Heart left ventricle (tissue), 16 donors: ENCODE results near the gene DIABLO. TPM values are rescaled to one million over a fixed set of nuclear protein-coding genes. Genes with fewer than 3 reads are reported as not detected.

Experiments used
- ATAC-seq, 4 donors: fragments of 200-7000 bp; cut with Tn5 transposase; one replicate each; pipeline ENCODE4 v1.9.1; 2020 to 2022; ENCODE audit warnings: moderate library complexity in 4 of 4, mild to moderate bottlenecking in 3 of 4, moderate number of reproducible peaks in 1 of 4
- DNase-seq, 5 donors: peaks; one replicate each; pipeline ENCODE4 v3.0.0-alpha.2; 2020
- H3K27ac ChIP-seq, 12 donors: fragments of 200-600 bp; sonication (generic) in 4 of 12; one replicate each; pipeline versions ENCODE4 v1.5.0 to v1.8.0; 2016 to 2022; ENCODE audit warnings: mild to moderate bottlenecking in 2 of 12
- H3K27me3 ChIP-seq, 9 donors: fragments of 200-600 bp; sonication (generic) in 2 of 9; one replicate each; pipeline versions ENCODE4 v1.5.1 to v1.8.0; 2016 to 2022; ENCODE audit warnings: mild to moderate bottlenecking in 3 of 9
- H3K36me3 ChIP-seq, 9 donors: fragments of 200-600 bp; sonication (generic) in 2 of 9; one replicate each; pipeline versions ENCODE4 v1.5.0 to v1.8.0; 2018 to 2022; ENCODE audit warnings: mild to moderate bottlenecking in 2 of 9
- H3K4me1 ChIP-seq, 12 donors: fragments of 200-600 bp; sonication (generic) in 4 of 12; one replicate each; pipeline versions ENCODE4 v1.5.0 to v1.8.0; 2016 to 2022; ENCODE audit warnings: mild to moderate bottlenecking in 3 of 12
- H3K4me3 ChIP-seq, 12 donors: fragments of 200-600 bp; sonication (generic) in 4 of 12; one replicate each; pipeline versions ENCODE4 v1.5.0 to v1.8.0; 2017 to 2022; ENCODE audit warnings: mild to moderate bottlenecking in 9 of 12, moderate library complexity in 4 of 12
- H3K9me3 ChIP-seq, 12 donors: fragments of 200-600 bp; sonication (generic) in 4 of 12; one replicate each; pipeline versions ENCODE4 v1.5.0 to v1.8.0; 2016 to 2022; ENCODE audit warnings: mild to moderate bottlenecking in 1 of 12
- CTCF ChIP-seq, 12 donors: fragments of 200-600 bp; sonication (generic) in 4 of 12; IDR thresholded peaks; one replicate each; pipeline versions ENCODE4 v1.5.0 to v1.8.0; 2018 to 2022; ENCODE audit warnings: antibody characterized with exemption in 12 of 12, mild to moderate bottlenecking in 5 of 12
- POLR2A ChIP-seq, 2 donors: fragments of 450-650 bp; IDR thresholded peaks; one replicate each; pipeline ENCODE4 v1.6.1; 2017; ENCODE audit warnings: antibody characterized with exemption in 2 of 2, mild to moderate bottlenecking in 2 of 2, moderate library complexity in 2 of 2
- WGBS, 4 donors: extraction: QIAGEN DNeasy Blood & Tissue Kit in 2 of 4; methylation state at CpG; one replicate each; pipeline versions ENCODE4 v1.1.5 to v1.1.7; 2013 to 2018; 5-methylcytosine and 5-hydroxymethylcytosine counted together
- intact Hi-C, 10 donors: fragments of 100-400 bp; cut with DNase I; formaldehyde crosslinking; loops; one replicate each; pipeline versions ENCODE4 v1.11.1 to v1.14.2; 2022
- polyA plus RNA-seq, 2 donors: library from polyadenylated mRNA; stranded (reverse); fragments of 200-250 nt; gene quantifications; one replicate each; pipeline ENCODE4 v1.2.3, GENCODE V29; 2013
- total RNA-seq, 9 donors: library from RNA; depleted of rRNA in 2 of 9; stranded (reverse); fragments of >200 nt in 2 of 9; fragmentation: NEBNext Ultra II Directional in 3 of 9; extraction: Animal tissue kit (Norgen Biotek cat#: 25700) in 3 of 9; gene quantifications; one replicate each; pipeline versions ENCODE4 v1.1.0 to v1.2.4, GENCODE V29; 2016 to 2023
- donor health status: ischemic (EF 13 %, LVEDD 7.1; RV severe dilation, severe dysfunction).
- donor health status: healthy with polysubstance abuse.
- donor health status: DM: no; HTN: yes; CAD: no.
- donor health status: DM: no; HTN: no; CAD: no.
- donor health status: ischemic (EF 25% LVEDD 6.9; RV normal size, moderate dysfunction).
- donor health status: ischemic (EF 25% LVEDD 5.7; RV mildly dilated, moderate dysfunction).
- donor health status: healthy.
- donor health status: DM: yes; HTN: yes; CAD: no.
- donor health status: ischemic (EF 35%, LVEDD 5.7; RV mildly dilated, moderate dysfunction).
- donor health status: nonischemic (EF 11% LVEDD 7.7; RV severe dilation, severe dysfunction).
- donor health status: DM: yes; HTN: yes; CAD: no.
- donor health status: PGD.
- donor health status: ischemic (EF 29% LVEDD 5.4; RV normal size, mild dysfunction).
- donor health status: nonischemic (EF 23%, LVEDD 6.1; RV moderate dilation, normal function).

Gene DIABLO
- total and polyA plus RNA-seq, 11 donors, result 26.4 to 72.6 (median 34.8) TPM

GRCh38 chr12:122206111-122206881, 19.6 kb downstream of the DIABLO start:
- intact Hi-C loops, result loop anchor here in 1 of 10 donors (10.0 kb wide), 1 partner anchor 291 kb away; the partner anchor contains the start of gene CFAP251
- H3K4me1 ChIP-seq, result peaks cover 0 to 21% (median 11%) of the 10 kb centered on the region in 12 donors
- peaks cover 14 to 38% (median 28%) of the 10 kb centered on the region in 9 donors for H3K27me3 ChIP-seq
- H3K27ac ChIP-seq, result no peak overlapping the region
- 62 to 79% (median 72%) methylated on average over 22 to 27 of the region's 27 CpGs for WGBS, 4 donors
- H3K36me3 ChIP-seq, result peaks cover 0 to 48% (median 46%) of the 10 kb centered on the region in 9 donors
- H3K9me3 ChIP-seq, result no peaks in the 10 kb centered on the region
- H3K4me3 ChIP-seq, result no peak overlapping the region
- ATAC-seq (peak in 3 of 4 donors; percentile 8 to 23 (median 21)), DNase-seq (no peak)
- TF ChIP-seq POLR2A (IDR thresholded peaks at IDR 0.05), result no peak
- TF ChIP-seq CTCF (IDR thresholded peaks at IDR 0.05), result no peak

- Histone ChIP-seq H3K4me3 (no peak overlapping the region), H3K36me3 (peaks cover 0 to 38% (median 37%) of the 10 kb centered on the region in 9 donors), H3K27ac (no peak overlapping the region), H3K9me3 (no peaks in the 10 kb centered on the region), H3K4me1 (peaks cover 0 to 21% (median 11%) of the 10 kb centered on the region in 12 donors), H3K27me3 (peaks cover 16 to 46% (median 34%) of the 10 kb centered on the region in 9 donors)
- intact Hi-C loops, result loop anchor here in 1 of 10 donors (10.0 kb wide), 1 partner anchor 290 kb away; the partner anchor contains the start of gene CFAP251
- ATAC-seq (no peak), DNase-seq (no peak)
- TF ChIP-seq CTCF (IDR thresholded peaks at IDR 0.05) (no peak), POLR2A (IDR thresholded peaks at IDR 0.05) (no peak)
- WGBS, 4 donors, result 48 to 58% (median 53%) methylated on average over 23 of the region's 23 CpGs
These were observed 20.6 kb downstream of the DIABLO start for GRCh38 chr12:122205053-122205925.

GRCh38 chr12:122204167-122205052, 21.4 kb downstream of the DIABLO start:
- DNase-seq (no peak), ATAC-seq (no peak)
- WGBS, 4 donors, result 10 to 30% (median 18%) methylated on average over 21 to 71 of the region's 71 CpGs
- H3K9me3 ChIP-seq, result no peaks in the 10 kb centered on the region
- H3K27ac ChIP-seq, result no peak overlapping the region
- peaks cover 19 to 55% (median 34%) of the 10 kb centered on the region in 9 donors for H3K27me3 ChIP-seq
- peaks cover 0 to 21% (median 11%) of the 10 kb centered on the region in 12 donors for H3K4me1 ChIP-seq
- TF ChIP-seq POLR2A (IDR thresholded peaks at IDR 0.05), result no peak
- peak overlapping the region; percentile 33 to 70 (median 58) for H3K4me3 ChIP-seq
- H3K36me3 ChIP-seq, result peaks cover 0 to 30% (median 28%) of the 10 kb centered on the region in 9 donors
- intact Hi-C loops, result loop anchor here in 1 of 10 donors (10.0 kb wide), 1 partner anchor 290 kb away; the partner anchor contains the start of gene CFAP251
